Fibroblast of lung (primary cell): ENCODE data around the gene ASH1L. TPM values are rescaled to one million over a fixed set of nuclear protein-coding genes. Genes with fewer than 3 reads are reported as not detected.

Experiments used
- DNase-seq, 2 donors: peaks; one replicate each; pipeline versions ENCODE4 v3.0.0 to v3.0.0-alpha.2; 2010; ENCODE audit warnings: low read depth in 2 of 2
- H2AFZ ChIP-seq: 2 replicates; pipeline ENCODE4 v1.5.1; 2012; ENCODE audit warnings: low read length, control low read depth, inconsistent platforms
- H3K27ac ChIP-seq: 2 replicates; pipeline ENCODE4 v1.5.1; 2011; ENCODE audit warnings: low read length, control low read depth; ENCODE audit not compliant: insufficient read depth
- H3K27me3 ChIP-seq: 2 replicates; pipeline ENCODE4 v1.5.1; 2011; ENCODE audit warnings: mild to moderate bottlenecking, low read length; ENCODE audit not compliant: control insufficient read depth, insufficient read depth
- H3K36me3 ChIP-seq: 2 replicates; pipeline ENCODE4 v1.5.1; 2011; ENCODE audit warnings: low read length; ENCODE audit not compliant: control insufficient read depth, insufficient read depth
- H3K4me1 ChIP-seq: 2 replicates; pipeline ENCODE4 v1.5.1; 2011; ENCODE audit warnings: low read length; ENCODE audit not compliant: control insufficient read depth, insufficient read depth; ENCODE audit errors: extremely low read depth
- H3K4me2 ChIP-seq: 2 replicates; pipeline ENCODE4 v1.5.1; 2011; ENCODE audit warnings: low read length, control low read depth; ENCODE audit not compliant: insufficient read depth; ENCODE audit errors: extremely low read depth
- H3K4me3 ChIP-seq, 4 experiments: fragments of 200-600 bp in 1 of 4; sonication (generic) in 1 of 4; replicated peaks in 1 of 4; 2 replicates each; pipeline ENCODE4 v1.5.1; 2011 to 2016; ENCODE audit warnings: low read length in 4 of 4, low read depth in 3 of 4, mild to moderate bottlenecking in 3 of 4, control low read depth in 2 of 4, inconsistent platforms in 1 of 4, mixed read lengths in 1 of 4; ENCODE audit not compliant: insufficient read depth in 1 of 4; ENCODE audit errors: control extremely low read depth in 1 of 4
- H3K79me2 ChIP-seq: 2 replicates; pipeline ENCODE4 v1.5.1; 2012; ENCODE audit warnings: mild to moderate bottlenecking, low read length, inconsistent platforms; ENCODE audit not compliant: control insufficient read depth, insufficient read depth
- H3K9ac ChIP-seq: 2 replicates; pipeline ENCODE4 v1.5.1; 2011; ENCODE audit warnings: mild to moderate bottlenecking, low read length, control low read depth; ENCODE audit not compliant: insufficient read depth
- H3K9me3 ChIP-seq: 2 replicates; pipeline ENCODE4 v1.5.1; 2012; ENCODE audit warnings: low read depth, low read length; ENCODE audit not compliant: control insufficient read depth, insufficient read depth
- H4K20me1 ChIP-seq: 2 replicates; pipeline ENCODE4 v1.5.1; 2011; ENCODE audit warnings: low read length; ENCODE audit not compliant: control insufficient read depth, insufficient read depth; ENCODE audit errors: extremely low read depth
- EZH2 ChIP-seq: IDR thresholded peaks from 2 replicates; pipeline ENCODE4 v1.5.1; 2012; ENCODE audit warnings: low read length, control low read depth, mild to moderate bottlenecking; ENCODE audit errors: missing control alignments
- polyA plus RNA-seq, 2 donors: library from polyadenylated mRNA; depleted of rRNA in 1 of 2; stranded (reverse) in 1 of 2; unstranded in 1 of 2; fragments of >200 nt; gene quantifications; 2 replicates each; pipeline ENCODE4 v1.2.1, GENCODE V29; 2011 to 2012; ENCODE audit warnings: missing spikeins in 1 of 2
- total RNA-seq: library from RNA; depleted of rRNA; stranded (reverse); fragments of >200 nt; gene quantifications from 2 replicates; pipeline ENCODE4 v1.2.1, GENCODE V29; 2014
- TF ChIP-seq, protein P1 (sequence below), 2 donors: IDR thresholded peaks in 1 of 2; conservative IDR thresholded peaks in 1 of 2; 1 replicate in 1 of 2; 2 replicates in 1 of 2; pipeline ENCODE4 v1.5.1; 2011 to 2012; ENCODE audit warnings: low read length in 2 of 2, control low read depth in 1 of 2, inconsistent platforms in 1 of 2, low read depth in 1 of 2, mild to moderate bottlenecking in 1 of 2

The ASH1L gene
- total and polyA plus RNA-seq, 2 donors (not counting 1 experiment from before 2014, with no cell fraction given): 19.4 to 35.7 TPM

DNA sequence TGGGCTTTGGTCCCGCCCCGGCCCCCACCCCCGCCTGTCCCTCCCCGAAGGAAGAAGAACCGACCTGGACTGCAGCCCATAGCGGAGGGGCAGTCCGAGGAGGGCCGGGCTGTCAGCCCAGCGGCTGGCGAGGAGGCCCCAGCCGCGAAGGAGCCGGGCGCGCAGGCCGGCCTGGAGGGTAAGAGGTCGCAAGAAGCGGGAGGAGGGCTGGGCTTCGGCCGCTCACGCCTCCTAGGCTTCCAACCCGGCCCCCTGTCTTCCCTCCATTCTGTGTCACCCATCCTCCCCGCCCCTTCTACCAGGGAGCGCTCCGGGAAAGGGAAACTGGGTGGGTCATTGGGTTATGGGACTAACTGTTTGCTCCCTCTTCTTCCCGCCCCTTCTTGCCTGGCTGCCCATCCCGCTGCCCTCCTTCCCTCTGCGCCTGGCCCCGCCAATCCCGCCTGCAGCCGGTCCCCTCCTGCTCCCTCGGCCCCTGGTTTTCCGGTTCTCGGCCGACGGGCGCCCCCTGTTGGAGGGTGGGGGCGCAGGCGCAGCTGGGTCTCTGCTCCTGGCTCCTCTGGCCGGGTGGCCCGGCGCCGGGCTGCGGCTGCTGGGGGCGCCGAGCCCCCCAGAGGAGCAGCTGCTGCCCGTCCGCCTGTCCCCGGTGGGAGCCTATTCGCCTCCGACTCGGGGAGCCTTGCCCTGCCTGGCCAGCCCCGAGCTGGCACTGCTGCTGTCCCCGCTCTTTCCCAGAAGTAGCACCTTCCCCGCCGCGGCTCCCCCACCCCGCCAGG, 239.5 kb downstream of the ASH1L start:
- Histone ChIP-seq H3K27me3 (no peaks in the 10 kb centered on the region), H2AFZ (no peak overlapping the region), H3K27ac (peak overlapping the region; percentile 80), H3K36me3 (peaks cover 14% of the 10 kb centered on the region), H3K4me1 (peaks cover 23% of the 10 kb centered on the region), H3K4me3 (peak overlapping the region; percentile 65 to 93 (median 82)), H3K79me2 (peaks cover 17% of the 10 kb centered on the region), H3K9ac (peak overlapping the region; percentile 76), H3K4me2 (peak overlapping the region; percentile 2), H4K20me1 (peaks cover 5% of the 10 kb centered on the region), H3K9me3 (no peaks in the 10 kb centered on the region)
- DNase-seq: peak; percentile 90 to 98
- no peak for TF ChIP-seq EZH2
- TF ChIP-seq, protein P1, sequence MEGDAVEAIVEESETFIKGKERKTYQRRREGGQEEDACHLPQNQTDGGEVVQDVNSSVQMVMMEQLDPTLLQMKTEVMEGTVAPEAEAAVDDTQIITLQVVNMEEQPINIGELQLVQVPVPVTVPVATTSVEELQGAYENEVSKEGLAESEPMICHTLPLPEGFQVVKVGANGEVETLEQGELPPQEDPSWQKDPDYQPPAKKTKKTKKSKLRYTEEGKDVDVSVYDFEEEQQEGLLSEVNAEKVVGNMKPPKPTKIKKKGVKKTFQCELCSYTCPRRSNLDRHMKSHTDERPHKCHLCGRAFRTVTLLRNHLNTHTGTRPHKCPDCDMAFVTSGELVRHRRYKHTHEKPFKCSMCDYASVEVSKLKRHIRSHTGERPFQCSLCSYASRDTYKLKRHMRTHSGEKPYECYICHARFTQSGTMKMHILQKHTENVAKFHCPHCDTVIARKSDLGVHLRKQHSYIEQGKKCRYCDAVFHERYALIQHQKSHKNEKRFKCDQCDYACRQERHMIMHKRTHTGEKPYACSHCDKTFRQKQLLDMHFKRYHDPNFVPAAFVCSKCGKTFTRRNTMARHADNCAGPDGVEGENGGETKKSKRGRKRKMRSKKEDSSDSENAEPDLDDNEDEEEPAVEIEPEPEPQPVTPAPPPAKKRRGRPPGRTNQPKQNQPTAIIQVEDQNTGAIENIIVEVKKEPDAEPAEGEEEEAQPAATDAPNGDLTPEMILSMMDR (conservative IDR thresholded peaks at IDR 0.05 in 1 of 2, IDR thresholded peaks at IDR 0.05 in 1 of 2; ENCODE audit: low read depth in 1 of 2, low read length in 2 of 2): peak; percentile 60 to 82

DNA sequence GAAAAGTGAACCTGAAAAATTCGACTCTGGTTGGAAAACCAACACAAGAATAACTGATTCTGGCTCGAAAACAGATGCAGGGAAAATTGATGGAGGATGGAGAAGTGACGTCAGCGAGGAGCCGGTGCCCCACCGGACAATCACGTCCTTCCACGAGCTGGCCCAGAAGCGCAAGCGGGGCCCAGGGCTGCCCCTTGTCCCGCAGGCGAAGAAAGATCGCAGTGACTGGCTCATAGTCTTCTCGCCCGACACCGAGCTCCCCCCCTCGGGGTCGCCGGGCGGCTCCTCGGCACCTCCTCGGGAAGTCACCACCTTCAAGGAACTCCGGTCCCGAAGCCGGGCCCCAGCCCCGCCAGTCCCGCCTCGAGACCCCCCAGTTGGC, 240.0 kb downstream of the ASH1L start:
- no peak overlapping the region for H2AFZ ChIP-seq
- DNase-seq: peak; percentile 34 to 60

More for the DNA sequence above, 240.0 kb downstream of the ASH1L start:
- H4K20me1 ChIP-seq: peaks cover 5% of the 10 kb centered on the region
- H3K79me2 ChIP-seq: peaks cover 17% of the 10 kb centered on the region
- H3K4me3 ChIP-seq: peak overlapping the region; percentile 48 to 93 (median 62)
- no peaks in the 10 kb centered on the region for H3K27me3 ChIP-seq
- peaks cover 16% of the 10 kb centered on the region for H3K36me3 ChIP-seq
- H3K4me1 ChIP-seq: peaks cover 23% of the 10 kb centered on the region
- peak overlapping the region; percentile 80 for H3K27ac ChIP-seq
- TF ChIP-seq, protein P1 (conservative IDR thresholded peaks at IDR 0.05 in 1 of 2, IDR thresholded peaks at IDR 0.05 in 1 of 2; ENCODE audit: low read depth in 1 of 2, low read length in 2 of 2): no peak
- no peak for TF ChIP-seq EZH2
- H3K4me2 ChIP-seq: peak overlapping the region; percentile 91
- H3K9ac ChIP-seq: peak overlapping the region; percentile 51
- no peaks in the 10 kb centered on the region for H3K9me3 ChIP-seq
